Measurements from ENCODE around the gene PAX3. TPM values are rescaled to one million over a fixed set of nuclear protein-coding genes. Genes with fewer than 3 reads are reported as not detected.
"Not testable (repeated sequence)": the region's sequence is repeated elsewhere in the genome, so short reads cannot be mapped to it uniquely, and the experiment has no call there.

PAX3 gene
- total RNA-seq, 2 experiments from 2014 or later = not detected

DNA sequence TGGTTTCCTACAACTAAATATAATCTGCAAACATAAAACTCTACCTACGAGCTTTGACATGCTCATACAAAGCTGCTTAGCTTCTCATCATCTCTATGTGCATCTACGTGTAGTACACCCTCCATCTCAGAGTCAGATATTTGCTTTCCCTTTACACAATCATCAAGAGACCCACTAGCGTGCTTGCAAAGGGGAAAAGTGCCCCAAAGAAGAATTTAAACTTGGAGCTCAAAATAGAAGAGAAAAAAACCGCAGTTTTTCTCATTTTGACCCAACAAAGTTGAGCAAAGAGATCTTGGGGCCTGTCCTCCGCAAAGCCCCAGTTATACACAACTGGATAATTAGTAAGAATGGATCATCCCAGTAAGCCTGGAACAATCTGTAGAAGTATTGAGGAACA is 104.1 kb downstream of the PAX3 start:
- POLR2A ChIA-PET = no interaction called here
- Mint-ChIP-seq H3K9me3 (no peaks in the 10 kb centered on the region), H3K4me1 (no peaks in the 10 kb centered on the region), H3K36me3 (ENCODE audit: low read depth) (no peaks in the 10 kb centered on the region), H3K27ac (no peak overlapping the region), H3K27me3 (no peaks in the 10 kb centered on the region), H3K4me3 (no peak overlapping the region)
- CTCF ChIA-PET = interaction anchor here (0.6 kb wide), 1 partner anchor 399 kb away, joined by 3 read pairs; no protein-coding TSS in a partner anchor
- no peak for DNase-seq

DNA sequence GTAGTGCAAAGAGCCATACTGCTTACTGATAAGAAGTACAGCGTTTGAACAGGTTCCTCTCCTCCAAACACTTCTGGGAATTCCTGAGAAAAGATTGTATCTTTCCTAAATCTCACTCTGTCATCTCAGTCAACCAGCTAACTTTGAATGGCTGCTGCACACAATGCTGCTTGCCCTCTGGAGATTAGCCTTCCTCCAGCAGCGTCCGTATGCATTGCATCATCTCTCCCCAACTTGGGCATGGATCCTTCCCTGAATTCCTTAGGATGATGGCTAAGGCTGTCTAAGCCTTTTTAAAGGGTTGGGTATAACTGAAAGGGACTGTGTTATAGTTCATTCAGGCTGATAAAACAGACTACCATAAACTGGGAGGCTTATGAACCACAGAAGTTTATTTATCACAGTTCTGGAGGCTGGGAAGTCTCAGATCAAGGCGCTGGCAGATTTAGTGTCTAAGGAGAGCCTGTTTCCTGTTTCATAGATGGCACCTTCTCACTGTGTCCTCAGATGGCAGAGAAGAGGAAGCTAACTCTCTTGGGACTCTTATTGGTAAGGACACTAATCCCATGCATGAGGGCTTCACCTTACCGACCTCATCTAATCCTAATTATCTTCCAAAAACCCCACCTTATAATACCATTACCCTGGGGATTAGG is 105.3 kb downstream of the PAX3 start:
- Mint-ChIP-seq H3K27ac (no peak overlapping the region), H3K4me1 (no peaks in the 10 kb centered on the region), H3K9me3 (no peaks in the 10 kb centered on the region), H3K27me3 (no peaks in the 10 kb centered on the region), H3K4me3 (no peak overlapping the region), H3K36me3 (ENCODE audit: low read depth) (no peaks in the 10 kb centered on the region)
- no peak for DNase-seq
- ChIA-PET CTCF (no interaction called here), POLR2A (no interaction called here)

DNA sequence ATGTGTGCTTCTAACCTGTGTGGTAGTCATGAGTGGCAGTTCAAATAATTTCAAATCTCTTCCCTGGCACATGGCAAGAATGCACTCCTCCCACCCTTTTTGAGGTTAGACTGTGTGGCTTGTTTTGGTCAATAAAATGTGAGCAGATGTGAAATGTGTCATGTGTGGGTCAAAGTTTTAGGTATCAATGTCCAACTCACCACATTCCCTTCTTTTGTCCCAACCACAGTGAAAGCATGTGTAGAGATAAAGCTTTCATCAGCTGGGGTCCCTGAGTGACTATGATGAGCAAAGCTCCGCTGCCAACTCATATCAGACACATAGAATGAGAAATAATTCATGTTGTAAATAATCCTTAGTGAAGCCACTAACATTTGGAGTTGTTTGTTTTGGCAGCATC is 118.2 kb downstream of the PAX3 start:
- DNase-seq = no peak
- Mint-ChIP-seq H3K4me1 (no peaks in the 10 kb centered on the region), H3K27ac (no peak overlapping the region), H3K36me3 (ENCODE audit: low read depth) (no peaks in the 10 kb centered on the region), H3K27me3 (no peaks in the 10 kb centered on the region), H3K9me3 (no peaks in the 10 kb centered on the region), H3K4me3 (no peak overlapping the region)
- ChIA-PET CTCF (no interaction called here), POLR2A (interaction anchor here (0.7 kb wide), 1 partner anchor 11 kb away, joined by 6 read pairs; no protein-coding TSS in a partner anchor)

DNA sequence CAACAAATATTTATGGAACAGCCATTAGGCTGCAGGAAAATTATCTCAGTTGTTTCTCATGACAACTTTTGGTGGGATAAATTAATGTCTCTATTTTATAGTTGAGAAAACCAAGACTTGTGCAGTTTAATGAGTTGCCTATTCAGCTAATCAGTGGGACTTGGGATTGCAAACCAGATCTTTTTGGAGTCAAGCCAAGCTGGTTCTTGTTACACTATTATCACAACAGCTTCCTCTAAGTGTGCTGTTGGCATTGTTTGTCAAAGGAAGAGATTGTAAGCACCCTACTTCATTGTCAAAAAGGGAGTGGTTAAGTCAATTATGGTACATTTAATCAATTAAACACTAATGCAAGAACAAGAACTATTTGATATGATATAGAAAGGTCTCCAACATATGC is 119.2 kb downstream of the PAX3 start:
- ChIA-PET CTCF (no interaction called here), POLR2A (no interaction called here)
- H3K36me3 Mint-ChIP-seq (ENCODE audit: low read depth) = no peaks in the 10 kb centered on the region
- H3K9me3 Mint-ChIP-seq = no peaks in the 10 kb centered on the region
- H3K27ac Mint-ChIP-seq = no peak overlapping the region
- H3K4me3 Mint-ChIP-seq = no peak overlapping the region
- no peak for DNase-seq
- no peaks in the 10 kb centered on the region for H3K4me1 Mint-ChIP-seq
- no peaks in the 10 kb centered on the region for H3K27me3 Mint-ChIP-seq

DNA sequence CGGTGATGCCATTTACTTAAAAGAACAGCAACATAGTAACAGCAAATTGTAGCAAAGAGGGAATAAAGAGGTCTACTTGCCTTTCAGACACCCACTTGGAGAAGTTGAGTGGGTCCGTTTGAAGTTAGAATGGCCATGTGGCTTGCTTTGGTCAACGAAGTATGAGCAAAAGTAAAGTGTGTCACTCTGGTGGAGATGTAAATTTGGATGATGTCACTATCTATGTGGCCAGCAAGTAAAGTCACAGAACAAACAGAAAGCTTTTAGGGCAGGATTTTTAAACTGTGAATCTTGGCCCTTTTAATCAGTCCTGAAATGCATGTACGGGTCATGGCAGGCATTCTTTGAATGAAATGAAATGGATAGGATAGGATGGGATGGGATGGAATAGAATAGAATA is 120.3 kb downstream of the PAX3 start:
- Mint-ChIP-seq H3K4me1 (no peaks in the 10 kb centered on the region), H3K27ac (no peak overlapping the region), H3K9me3 (no peaks in the 10 kb centered on the region), H3K27me3 (no peaks in the 10 kb centered on the region), H3K4me3 (no peak overlapping the region), H3K36me3 (ENCODE audit: low read depth) (no peaks in the 10 kb centered on the region)
- CTCF ChIA-PET = no interaction called here
- DNase-seq = no peak
- POLR2A ChIA-PET = no interaction called here

DNA sequence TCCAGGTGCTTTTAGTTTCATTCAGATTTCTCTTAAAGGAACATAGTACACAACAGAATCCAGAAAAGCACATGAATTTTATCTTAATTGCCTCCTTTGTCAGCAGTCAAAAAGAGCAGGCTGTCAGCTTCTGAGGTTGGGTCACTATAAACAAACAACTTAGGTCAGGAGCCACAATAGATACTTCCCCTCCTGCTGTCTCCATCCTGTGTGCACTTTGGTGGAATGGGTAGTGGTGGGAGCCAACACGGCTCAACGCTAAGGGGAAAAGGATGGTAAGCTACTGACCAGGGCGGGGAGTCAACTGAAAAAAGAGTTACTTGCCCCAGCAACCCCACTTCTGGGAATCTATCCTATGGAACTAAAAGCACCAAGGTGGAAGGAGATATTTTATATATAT is 121.9 kb downstream of the PAX3 start:
- DNase-seq = no peak
- Mint-ChIP-seq H3K27me3 (no peaks in the 10 kb centered on the region), H3K9me3 (no peaks in the 10 kb centered on the region), H3K4me3 (no peak overlapping the region), H3K36me3 (ENCODE audit: low read depth) (no peaks in the 10 kb centered on the region), H3K4me1 (no peaks in the 10 kb centered on the region), H3K27ac (no peak overlapping the region)
- POLR2A ChIA-PET = no interaction called here
- CTCF ChIA-PET = no interaction called here

DNA sequence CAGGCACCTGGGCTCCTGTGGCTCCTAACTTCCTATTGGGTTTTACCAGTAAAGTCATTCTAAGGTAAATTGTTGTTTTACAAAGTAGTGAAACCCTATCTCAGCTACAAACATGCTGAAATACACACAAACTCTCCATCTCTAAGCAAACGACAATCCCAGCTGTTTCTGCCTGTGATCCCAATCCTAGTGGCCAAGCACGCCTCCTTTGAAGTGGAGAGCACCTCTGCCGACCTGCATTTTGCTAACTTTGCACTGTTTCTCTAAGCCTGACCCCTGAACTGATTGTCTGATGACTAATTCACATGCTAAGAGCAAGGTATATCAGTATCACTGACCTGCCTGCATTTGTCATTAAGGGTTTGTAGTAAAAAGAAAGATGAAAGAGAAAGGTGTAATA is 124.3 kb downstream of the PAX3 start:
- Mint-ChIP-seq H3K36me3 (ENCODE audit: low read depth) (no peaks in the 10 kb centered on the region), H3K27ac (no peak overlapping the region), H3K9me3 (no peaks in the 10 kb centered on the region), H3K4me3 (no peak overlapping the region), H3K27me3 (no peaks in the 10 kb centered on the region), H3K4me1 (no peaks in the 10 kb centered on the region)
- CTCF ChIA-PET = no interaction called here
- POLR2A ChIA-PET = no interaction called here
- DNase-seq = no peak

DNA sequence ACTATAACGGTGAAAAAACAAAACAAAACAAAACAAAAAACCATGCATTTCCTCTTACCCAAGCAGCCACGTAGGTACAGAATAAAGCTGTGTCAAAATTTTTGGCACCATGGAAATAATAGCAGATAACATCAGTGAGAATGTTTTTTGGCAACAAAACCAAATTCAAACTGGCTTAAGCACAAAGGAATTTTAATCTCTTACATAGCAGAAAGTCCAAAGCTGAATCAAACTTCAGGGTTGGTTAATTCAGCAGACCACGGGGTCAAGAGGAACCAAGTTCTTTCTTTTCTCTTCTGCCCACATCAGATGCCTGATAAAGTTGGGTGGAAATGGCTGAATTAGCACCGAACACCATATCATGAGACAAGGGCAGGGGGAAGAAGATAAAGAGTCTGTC is 129.5 kb downstream of the PAX3 start:
- Mint-ChIP-seq H3K27me3 (no peaks in the 10 kb centered on the region), H3K4me1 (no peaks in the 10 kb centered on the region), H3K27ac (no peak overlapping the region), H3K9me3 (no peaks in the 10 kb centered on the region), H3K36me3 (ENCODE audit: low read depth) (no peaks in the 10 kb centered on the region), H3K4me3 (no peak overlapping the region)
- CTCF ChIA-PET = no interaction called here
- no peak for DNase-seq
- POLR2A ChIA-PET = interaction anchor here (0.6 kb wide), 1 partner anchor 11 kb away, joined by 6 read pairs; no protein-coding TSS in a partner anchor

DNA sequence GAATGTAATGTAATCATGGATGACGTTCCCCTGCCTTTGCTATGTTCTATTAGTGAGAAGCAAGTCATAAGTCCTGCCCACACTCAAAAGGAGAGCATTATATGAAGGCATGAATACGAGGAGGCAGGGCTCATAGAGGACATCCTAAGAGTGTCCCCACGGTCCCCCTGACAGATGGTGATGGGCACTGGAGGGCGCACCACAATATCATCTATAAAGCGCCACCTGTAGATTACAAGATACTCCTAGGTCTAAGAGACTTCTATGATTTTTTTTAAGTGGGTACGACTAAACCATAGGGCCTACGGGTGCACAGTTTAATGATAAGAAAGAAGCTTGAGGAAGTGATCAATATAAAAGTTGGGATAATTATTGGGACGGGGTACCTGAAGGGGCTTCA is 131.0 kb downstream of the PAX3 start:
- no peaks in the 10 kb centered on the region for H3K36me3 Mint-ChIP-seq (ENCODE audit: low read depth)
- H3K27me3 Mint-ChIP-seq = no peaks in the 10 kb centered on the region
- no peaks in the 10 kb centered on the region for H3K4me1 Mint-ChIP-seq
- no peak for DNase-seq
- H3K27ac Mint-ChIP-seq = no peak overlapping the region
- H3K4me3 Mint-ChIP-seq = no peak overlapping the region
- POLR2A ChIA-PET = no interaction called here
- no peaks in the 10 kb centered on the region for H3K9me3 Mint-ChIP-seq
- CTCF ChIA-PET = no interaction called here

DNA sequence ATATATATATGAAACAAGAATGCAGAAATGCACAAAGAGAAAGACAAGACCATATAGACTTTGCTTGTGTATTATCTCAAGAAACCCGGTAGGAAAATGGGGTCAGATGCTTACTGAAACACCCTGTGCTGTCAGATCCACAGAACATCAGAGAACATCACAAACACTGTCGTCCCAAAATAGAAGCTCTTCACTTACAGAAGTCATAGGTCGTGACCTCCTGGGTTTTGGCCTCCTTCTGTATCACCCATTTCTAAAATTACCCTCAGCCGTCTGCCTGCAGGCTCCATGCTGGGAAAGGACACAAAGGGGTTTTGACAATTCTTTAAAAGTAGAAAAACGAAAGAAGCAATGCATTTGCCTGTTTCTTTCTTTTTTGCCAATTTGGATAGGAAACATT is 137.9 kb downstream of the PAX3 start:
- H3K27ac Mint-ChIP-seq = no peak overlapping the region
- H3K27me3 Mint-ChIP-seq = no peaks in the 10 kb centered on the region
- ChIA-PET POLR2A (no interaction called here), CTCF (no interaction called here)
- no peaks in the 10 kb centered on the region for H3K36me3 Mint-ChIP-seq (ENCODE audit: low read depth)
- DNase-seq = no peak
- no peaks in the 10 kb centered on the region for H3K4me1 Mint-ChIP-seq
- no peaks in the 10 kb centered on the region for H3K9me3 Mint-ChIP-seq
- H3K4me3 Mint-ChIP-seq = no peak overlapping the region

DNA sequence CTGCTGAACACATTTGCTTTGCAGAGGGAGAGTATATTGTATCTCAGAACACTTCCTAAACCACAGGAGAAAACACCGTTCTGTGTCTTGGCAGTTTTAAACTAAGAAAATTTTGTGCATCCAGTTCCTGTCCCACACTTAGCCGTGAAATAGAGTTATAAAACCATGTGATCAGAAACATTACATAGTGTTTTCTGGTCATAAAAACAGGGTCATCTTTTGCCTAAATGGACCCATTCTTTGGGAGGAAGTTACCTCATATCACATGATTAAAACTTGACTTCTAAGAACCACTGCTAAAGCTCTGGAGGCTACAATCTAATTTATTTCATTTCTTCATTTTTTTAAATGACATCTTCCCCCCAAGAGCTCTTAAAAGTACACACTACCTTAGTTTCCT is 138.7 kb downstream of the PAX3 start:
- Mint-ChIP-seq H3K36me3 (ENCODE audit: low read depth) (no peaks in the 10 kb centered on the region), H3K9me3 (no peaks in the 10 kb centered on the region), H3K4me1 (no peaks in the 10 kb centered on the region), H3K27ac (no peak overlapping the region), H3K27me3 (no peaks in the 10 kb centered on the region), H3K4me3 (no peak overlapping the region)
- POLR2A ChIA-PET = no interaction called here
- no peak for DNase-seq
- CTCF ChIA-PET = no interaction called here

DNA sequence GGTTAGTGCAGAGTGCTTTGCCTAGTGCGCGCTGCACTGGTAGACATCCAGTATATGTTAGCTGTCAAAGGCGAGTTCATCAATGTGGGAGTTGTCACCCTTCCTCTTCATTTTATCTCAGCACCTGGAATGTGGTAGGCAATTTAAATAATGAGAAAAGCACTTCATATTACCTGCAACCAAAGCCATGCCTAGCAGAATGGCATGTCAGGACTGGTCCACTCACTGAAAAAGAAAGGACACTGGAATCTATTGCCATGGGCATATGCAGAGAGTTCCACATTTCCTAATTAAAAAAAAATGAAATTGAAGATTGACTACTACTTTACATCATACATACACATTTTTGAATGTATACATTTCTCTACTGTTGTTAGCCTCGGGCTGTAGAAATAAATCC is 139.6 kb downstream of the PAX3 start:
- ChIA-PET POLR2A (no interaction called here), CTCF (no interaction called here)
- no peaks in the 10 kb centered on the region for H3K36me3 Mint-ChIP-seq (ENCODE audit: low read depth)
- no peaks in the 10 kb centered on the region for H3K9me3 Mint-ChIP-seq
- H3K4me1 Mint-ChIP-seq = no peaks in the 10 kb centered on the region
- no peak overlapping the region for H3K27ac Mint-ChIP-seq
- H3K4me3 Mint-ChIP-seq = no peak overlapping the region
- no peaks in the 10 kb centered on the region for H3K27me3 Mint-ChIP-seq
- DNase-seq = no peak

DNA sequence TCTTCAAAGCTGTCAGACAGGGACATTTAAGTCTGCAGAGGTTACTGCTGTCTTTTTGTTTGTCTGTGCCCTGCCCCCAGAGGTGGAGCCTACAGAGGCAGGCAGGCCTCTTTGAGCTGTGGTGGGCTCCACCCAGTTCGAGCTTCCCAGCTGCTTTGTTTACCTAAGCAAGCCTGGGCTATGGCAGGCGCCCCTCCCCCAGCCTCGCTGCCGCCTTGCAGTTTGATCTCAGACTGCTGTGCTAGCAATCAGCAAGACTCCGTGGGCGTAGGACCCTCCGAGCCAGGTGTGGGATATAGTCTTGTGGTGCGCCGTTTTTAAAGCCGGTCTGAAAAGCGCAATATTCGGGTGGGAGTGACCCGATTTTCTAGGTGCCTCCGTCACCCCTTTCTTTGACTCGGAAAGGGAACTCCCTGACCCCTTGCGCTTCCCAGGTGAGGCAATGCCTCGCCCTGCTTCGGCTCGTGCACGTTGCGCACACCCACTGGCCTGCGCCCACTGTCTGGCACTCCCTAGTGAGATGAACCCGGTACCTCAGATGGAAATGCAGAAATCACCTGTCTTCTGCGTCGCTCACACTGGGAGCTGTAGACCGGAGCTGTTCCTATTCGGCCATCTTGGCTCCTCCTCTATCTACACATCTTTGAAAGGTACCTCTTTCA is 143.7 kb downstream of the PAX3 start:
- H3K9me3 Mint-ChIP-seq; H3K4me1 Mint-ChIP-seq; H3K36me3 Mint-ChIP-seq (ENCODE audit: low read depth); POLR2A ChIA-PET; H3K27me3 Mint-ChIP-seq; H3K4me3 Mint-ChIP-seq; DNase-seq; CTCF ChIA-PET; H3K27ac Mint-ChIP-seq: not testable (repeated sequence)
